Parathyroid adenoma (tissue), 2 donors: Measurements from ENCODE around the gene FOXO1.

Experiments used
- H2AFZ ChIP-seq: fragments of 300-600 bp; sonication (generic); one replicate; pipeline ENCODE4 v1.7.0; 2017; ENCODE audit warnings: antibody characterized with exemption, mild to moderate bottlenecking
- H3K27ac ChIP-seq: fragments of 300-600 bp; sonication (generic); one replicate; pipeline ENCODE4 v1.7.0; 2017
- H3K27me3 ChIP-seq: fragments of 300-600 bp; sonication (generic); one replicate; pipeline ENCODE4 v1.7.0; 2017; ENCODE audit warnings: low read length; ENCODE audit not compliant: control insufficient read depth, insufficient read depth
- H3K36me3 ChIP-seq: fragments of 300-600 bp; sonication (generic); one replicate; pipeline ENCODE4 v1.7.0; 2017; ENCODE audit warnings: low read length; ENCODE audit not compliant: control insufficient read depth, insufficient read depth
- H3K4me1 ChIP-seq: fragments of 300-600 bp; sonication (generic); one replicate; pipeline ENCODE4 v1.7.0; 2017; ENCODE audit warnings: control low read depth
- H3K4me2 ChIP-seq: fragments of 300-600 bp; sonication (generic); one replicate; pipeline ENCODE4 v1.7.0; 2017; ENCODE audit warnings: low read length
- H3K4me3 ChIP-seq: fragments of 300-600 bp; sonication (generic); one replicate; pipeline ENCODE4 v1.7.0; 2017; ENCODE audit warnings: low read depth, low read length
- H3K79me2 ChIP-seq: fragments of 300-600 bp; sonication (generic); one replicate; pipeline ENCODE4 v1.7.0; 2017; ENCODE audit warnings: control low read depth
- H3K9ac ChIP-seq: fragments of 300-600 bp; sonication (generic); one replicate; pipeline ENCODE4 v1.7.0; 2017; ENCODE audit warnings: mild to moderate bottlenecking
- H3K9me3 ChIP-seq: fragments of 300-600 bp; sonication (generic); one replicate; pipeline ENCODE4 v1.7.0; 2017; ENCODE audit warnings: low read length; ENCODE audit not compliant: control insufficient read depth
- CTCF ChIP-seq: fragments of 300-600 bp; sonication (generic); IDR thresholded peaks from one replicate; pipeline ENCODE4 v1.7.0; 2017; ENCODE audit warnings: antibody characterized with exemption, mild to moderate bottlenecking
- donor health status: primary hyperparathyroidism.

Gene FOXO1

GRCh38 chr13:40672765-40673397, 6.4 kb upstream of the FOXO1 start:
- Histone ChIP-seq H3K4me1 (no peaks in the 10 kb centered on the region), H3K36me3 (no peaks in the 10 kb centered on the region), H3K9ac (no peak overlapping the region), H3K4me2 (peak overlapping the region; percentile 16), H3K27me3 (no peaks in the 10 kb centered on the region), H3K27ac (no peak overlapping the region), H3K4me3 (no peak overlapping the region), H3K9me3 (no peaks in the 10 kb centered on the region), H2AFZ (no peak overlapping the region), H3K79me2 (no peaks in the 10 kb centered on the region)
- no peak for TF ChIP-seq CTCF

GRCh38 chr13:40671956-40672764, 5.7 kb upstream of the FOXO1 start:
- Histone ChIP-seq H3K9me3 (no peaks in the 10 kb centered on the region), H2AFZ (no peak overlapping the region), H3K27me3 (no peaks in the 10 kb centered on the region), H3K4me2 (peak overlapping the region; percentile 16), H3K4me3 (no peak overlapping the region), H3K4me1 (no peaks in the 10 kb centered on the region), H3K9ac (no peak overlapping the region), H3K27ac (no peak overlapping the region), H3K79me2 (no peaks in the 10 kb centered on the region), H3K36me3 (no peaks in the 10 kb centered on the region)
- no peak for TF ChIP-seq CTCF

- H2AFZ ChIP-seq = no peak overlapping the region
- no peaks in the 10 kb centered on the region for H3K79me2 ChIP-seq
- H3K27ac ChIP-seq = no peak overlapping the region
- H3K27me3 ChIP-seq = no peaks in the 10 kb centered on the region
- no peak for TF ChIP-seq CTCF
- H3K4me1 ChIP-seq = no peaks in the 10 kb centered on the region
- H3K4me3 ChIP-seq = no peak overlapping the region
- H3K9me3 ChIP-seq = no peaks in the 10 kb centered on the region
- no peak overlapping the region for H3K9ac ChIP-seq
- H3K4me2 ChIP-seq = no peak overlapping the region
- H3K36me3 ChIP-seq = no peaks in the 10 kb centered on the region
Measured at GRCh38 chr13:40670307-40670706, 3.9 kb upstream of the FOXO1 start.

- H3K79me2 ChIP-seq = no peaks in the 10 kb centered on the region
- H2AFZ ChIP-seq = peak overlapping the region; percentile 11
- no peak overlapping the region for H3K4me3 ChIP-seq
- H3K27me3 ChIP-seq = no peaks in the 10 kb centered on the region
- no peak overlapping the region for H3K27ac ChIP-seq
- no peaks in the 10 kb centered on the region for H3K4me1 ChIP-seq
- H3K9me3 ChIP-seq = no peaks in the 10 kb centered on the region
- no peak overlapping the region for H3K9ac ChIP-seq
- peak; percentile 28 for TF ChIP-seq CTCF
- no peak overlapping the region for H3K4me2 ChIP-seq
- H3K36me3 ChIP-seq = no peaks in the 10 kb centered on the region
Measured at GRCh38 chr13:40668335-40668734, 1.9 kb upstream of the FOXO1 start.
